DND-41 (cell line): ENCODE measurements around the gene SLC25A26.

Experiments used
- EZH2 ChIP-seq: IDR thresholded peaks from 3 replicates; pipeline ENCODE4 v1.6.1; 2012; ENCODE audit warnings: borderline replicate concordance, low read depth, mild to moderate bottlenecking, moderate library complexity, low read length, inconsistent platforms; ENCODE audit not compliant: severe bottlenecking
- TF ChIP-seq, protein P1 (sequence below): IDR thresholded peaks from 2 replicates; pipeline ENCODE4 v1.5.1; 2012; ENCODE audit warnings: borderline replicate concordance, low read length, moderate library complexity, mild to moderate bottlenecking; ENCODE audit not compliant: poor library complexity, severe bottlenecking; ENCODE audit errors: extremely low read depth

GRCh38 chr3:66317750-66318376, 97.1 kb downstream of the SLC25A26 start:
- TF ChIP-seq, protein P1, sequence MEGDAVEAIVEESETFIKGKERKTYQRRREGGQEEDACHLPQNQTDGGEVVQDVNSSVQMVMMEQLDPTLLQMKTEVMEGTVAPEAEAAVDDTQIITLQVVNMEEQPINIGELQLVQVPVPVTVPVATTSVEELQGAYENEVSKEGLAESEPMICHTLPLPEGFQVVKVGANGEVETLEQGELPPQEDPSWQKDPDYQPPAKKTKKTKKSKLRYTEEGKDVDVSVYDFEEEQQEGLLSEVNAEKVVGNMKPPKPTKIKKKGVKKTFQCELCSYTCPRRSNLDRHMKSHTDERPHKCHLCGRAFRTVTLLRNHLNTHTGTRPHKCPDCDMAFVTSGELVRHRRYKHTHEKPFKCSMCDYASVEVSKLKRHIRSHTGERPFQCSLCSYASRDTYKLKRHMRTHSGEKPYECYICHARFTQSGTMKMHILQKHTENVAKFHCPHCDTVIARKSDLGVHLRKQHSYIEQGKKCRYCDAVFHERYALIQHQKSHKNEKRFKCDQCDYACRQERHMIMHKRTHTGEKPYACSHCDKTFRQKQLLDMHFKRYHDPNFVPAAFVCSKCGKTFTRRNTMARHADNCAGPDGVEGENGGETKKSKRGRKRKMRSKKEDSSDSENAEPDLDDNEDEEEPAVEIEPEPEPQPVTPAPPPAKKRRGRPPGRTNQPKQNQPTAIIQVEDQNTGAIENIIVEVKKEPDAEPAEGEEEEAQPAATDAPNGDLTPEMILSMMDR: no peak
- no peak for TF ChIP-seq EZH2
